KOPT-K1 (cell line): ENCODE data around the gene NENF.

ENCODE experiments used
- H3K27ac ChIP-seq: fragments of 200-600 bp; sonication (generic); 2 replicates; pipeline ENCODE4 v1.5.1; 2016; ENCODE audit warnings: antibody characterized with exemption, mild to moderate bottlenecking, low read depth, low read length; ENCODE audit not compliant: poor library complexity, severe bottlenecking
- H3K36me3 ChIP-seq: fragments of 200-600 bp; sonication (generic); 2 replicates; pipeline ENCODE4 v1.5.1; 2017; ENCODE audit warnings: antibody characterized with exemption, mild to moderate bottlenecking, low read length, moderate library complexity; ENCODE audit not compliant: insufficient read depth
- H3K9me3 ChIP-seq: fragments of 200-600 bp; sonication (generic); 2 replicates; pipeline ENCODE4 v1.5.1; 2017; ENCODE audit warnings: antibody characterized with exemption, low read length, mild to moderate bottlenecking; ENCODE audit not compliant: insufficient read depth, poor library complexity, severe bottlenecking

Gene NENF

DNA sequence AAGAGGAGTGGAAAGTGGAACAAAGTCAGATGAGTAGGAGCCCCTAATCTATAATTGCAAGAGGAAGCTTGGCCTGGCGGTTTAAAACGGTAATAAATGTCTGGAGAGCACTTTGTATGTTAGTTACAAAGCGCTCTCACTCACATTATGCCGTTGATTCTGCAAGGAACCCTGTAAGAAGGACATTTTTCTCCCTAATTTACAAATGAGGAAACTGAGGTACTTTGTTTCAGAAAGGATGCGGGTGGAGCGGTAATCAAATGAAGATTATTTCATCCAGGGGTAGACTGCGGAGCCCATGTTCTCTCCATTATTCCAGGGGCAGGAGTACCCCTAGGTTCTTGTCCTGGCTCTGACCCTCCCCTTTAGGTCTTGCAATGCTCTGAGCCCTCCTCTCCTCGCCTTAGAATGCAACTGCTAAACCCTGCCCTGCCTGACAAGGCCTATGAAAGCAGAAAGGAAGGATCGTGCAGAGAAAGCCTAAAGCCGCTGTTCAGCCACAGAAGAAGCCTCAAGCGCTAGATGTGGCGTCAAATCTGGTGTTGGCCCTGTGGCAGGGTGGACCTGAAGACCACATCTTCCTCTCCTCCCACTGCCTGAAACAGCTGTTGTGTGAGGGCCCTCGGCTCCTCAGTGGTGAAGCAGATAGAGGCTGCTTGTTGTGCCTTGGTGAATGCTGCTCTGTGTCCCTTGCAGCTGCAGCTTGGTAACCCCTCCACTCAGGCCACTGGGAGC, 17.4 kb upstream of the NENF start:
- peak overlapping the region; percentile 60 for H3K27ac ChIP-seq
- no peaks in the 10 kb centered on the region for H3K9me3 ChIP-seq
- peaks cover 21% of the 10 kb centered on the region for H3K36me3 ChIP-seq

DNA sequence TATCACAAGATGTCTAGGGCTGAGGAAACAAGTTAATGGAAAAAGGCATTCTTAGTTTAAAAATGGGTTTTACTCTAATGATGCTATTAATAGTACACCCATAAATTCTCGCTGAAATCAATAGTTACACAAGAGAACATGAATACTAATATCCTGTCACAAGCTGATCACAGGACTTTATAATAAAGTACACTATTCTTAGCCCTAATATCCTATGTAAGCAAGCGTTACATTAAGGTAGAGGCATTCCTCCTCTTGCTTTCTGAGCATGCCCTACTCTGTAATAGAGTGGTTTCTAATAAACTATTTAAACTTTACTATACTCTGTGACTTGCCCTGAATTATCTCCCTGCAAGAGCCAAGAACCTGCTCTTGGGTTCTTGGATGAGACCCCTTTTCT, 11.6 kb upstream of the NENF start:
- Histone ChIP-seq H3K9me3 (no peaks in the 10 kb centered on the region), H3K36me3 (no peaks in the 10 kb centered on the region), H3K27ac (no peak overlapping the region)

DNA sequence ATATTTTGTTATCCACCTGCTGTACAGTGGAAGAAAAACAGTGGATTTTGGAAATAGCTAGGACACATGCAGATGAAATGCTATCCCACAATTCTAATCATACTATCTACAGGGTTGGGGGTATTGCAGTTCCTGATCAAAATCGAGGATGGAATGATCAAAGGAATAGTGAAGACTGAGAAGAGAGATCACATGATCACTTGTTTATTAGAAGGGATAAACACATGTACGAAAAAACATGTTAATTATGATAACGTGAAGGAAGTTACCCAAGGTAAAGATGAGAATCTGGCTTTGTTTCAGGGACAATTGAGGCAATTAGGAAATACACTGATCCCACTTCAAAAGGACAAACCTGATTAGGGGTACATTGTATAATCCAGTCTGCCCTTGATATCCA, 8.8 kb upstream of the NENF start:
- Histone ChIP-seq H3K36me3 (no peaks in the 10 kb centered on the region), H3K27ac (no peak overlapping the region), H3K9me3 (no peaks in the 10 kb centered on the region)

DNA sequence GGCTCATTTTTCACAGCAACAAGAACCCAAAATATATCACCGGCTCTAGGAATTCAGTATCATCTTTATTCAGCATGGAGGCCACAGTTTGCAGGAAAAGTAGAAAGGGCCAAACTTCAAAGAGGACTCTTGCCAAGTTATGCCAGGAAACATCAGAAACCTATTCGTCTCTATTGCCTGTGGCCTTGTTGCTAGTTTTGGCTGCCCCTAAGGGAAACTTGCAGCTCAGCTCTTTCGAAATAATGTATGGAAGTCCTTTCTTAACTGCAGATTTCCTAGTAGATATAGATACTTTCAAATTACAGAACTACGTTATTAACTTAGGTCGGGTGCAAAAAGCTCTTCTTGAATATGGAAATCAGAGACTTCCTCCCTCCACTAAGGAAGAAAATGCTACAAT, 4.2 kb upstream of the NENF start:
- Histone ChIP-seq H3K9me3 (no peaks in the 10 kb centered on the region), H3K36me3 (no peaks in the 10 kb centered on the region)

DNA sequence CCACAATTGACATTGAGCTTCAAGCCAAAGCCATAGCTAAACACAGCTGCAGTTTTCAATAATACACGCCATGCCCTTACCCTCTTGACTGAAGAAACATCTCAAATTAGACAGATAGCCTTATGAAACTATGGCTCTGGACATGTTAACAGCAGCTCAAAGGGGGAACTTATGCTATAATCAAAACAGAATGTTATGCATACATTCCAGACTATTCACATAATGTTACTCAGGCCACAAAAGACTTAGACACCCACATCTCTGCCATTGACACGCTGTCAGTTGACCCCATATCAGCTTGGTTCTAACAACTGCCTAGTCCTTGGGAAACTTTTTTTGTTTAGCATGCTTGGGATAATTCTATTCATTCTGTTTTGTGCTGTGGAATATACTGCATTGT, 2.3 kb upstream of the NENF start:
- Histone ChIP-seq H3K36me3 (no peaks in the 10 kb centered on the region), H3K27ac (no peak overlapping the region), H3K9me3 (no peaks in the 10 kb centered on the region)

More for the DNA sequence above, 4.2 kb upstream of the NENF start:
- no peak overlapping the region for H3K27ac ChIP-seq

DNA sequence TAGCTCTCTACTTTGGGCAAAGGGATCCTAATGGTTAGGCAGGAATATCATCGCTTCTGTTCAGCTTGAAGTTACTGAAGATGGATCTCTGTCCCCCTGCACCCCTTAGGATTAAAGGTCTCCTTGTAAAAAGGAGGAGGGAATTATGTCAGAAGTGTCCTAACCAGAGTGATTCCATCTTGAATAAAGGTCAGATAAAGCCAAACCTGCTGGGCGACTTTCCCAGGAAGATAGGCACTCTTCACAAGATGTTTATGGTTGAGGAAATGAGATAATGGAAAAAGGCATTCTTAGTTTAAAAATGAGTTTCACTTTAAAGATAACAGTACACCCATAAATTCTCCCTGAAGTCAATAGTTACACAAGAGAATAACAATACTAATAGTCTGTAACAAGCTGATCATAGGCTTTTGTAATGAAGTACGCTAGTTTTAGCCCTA, 1.7 kb upstream of the NENF start:
- Histone ChIP-seq H3K27ac (no peak overlapping the region), H3K36me3 (no peaks in the 10 kb centered on the region), H3K9me3 (no peaks in the 10 kb centered on the region)

DNA sequence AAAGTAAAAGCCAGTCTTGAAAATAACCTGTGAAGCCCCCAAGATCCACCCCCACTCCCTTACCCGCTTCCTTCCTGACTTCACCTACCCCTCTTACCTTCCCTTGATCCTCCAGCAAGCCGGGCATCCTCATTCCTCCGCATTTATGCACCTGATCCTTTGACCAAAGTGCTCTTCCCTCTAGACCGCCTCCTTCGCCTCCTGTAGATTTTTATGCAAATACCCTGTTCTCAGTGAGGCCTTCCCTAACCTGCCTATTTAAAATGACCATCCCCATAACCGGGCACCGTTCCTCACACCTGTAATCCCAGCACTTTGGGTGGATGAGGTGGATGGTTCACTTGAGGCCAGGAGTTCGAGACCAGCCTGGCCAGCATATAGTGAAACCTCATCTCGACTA, 1.1 kb upstream of the NENF start:
- Histone ChIP-seq H3K27ac (no peak overlapping the region), H3K36me3 (0 out of 2 replicates have a peak, but pooled peaks cover 1% of the 10 kb centered on the region), H3K9me3 (no peaks in the 10 kb centered on the region)

DNA sequence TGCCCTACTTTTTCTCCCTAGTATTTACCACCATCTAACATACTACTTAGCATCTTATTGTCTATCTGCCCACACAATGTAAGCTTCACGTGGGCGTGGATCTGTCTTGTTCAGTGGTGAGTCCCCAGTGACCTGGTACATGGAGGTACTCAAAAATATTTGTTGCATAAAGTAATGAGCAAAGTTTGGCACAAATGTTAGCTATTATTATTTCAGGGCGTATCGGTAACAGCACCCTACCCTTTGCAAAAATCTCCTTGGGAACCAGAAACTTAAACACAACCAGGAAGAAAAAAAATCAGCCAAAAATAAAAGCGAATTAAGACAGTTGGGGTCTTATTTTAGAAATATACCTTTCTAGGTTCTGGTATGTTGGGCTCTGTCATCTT, 454 bp upstream of the NENF start:
- peak overlapping the region; percentile 67 for H3K27ac ChIP-seq
- H3K9me3 ChIP-seq = no peaks in the 10 kb centered on the region

DNA sequence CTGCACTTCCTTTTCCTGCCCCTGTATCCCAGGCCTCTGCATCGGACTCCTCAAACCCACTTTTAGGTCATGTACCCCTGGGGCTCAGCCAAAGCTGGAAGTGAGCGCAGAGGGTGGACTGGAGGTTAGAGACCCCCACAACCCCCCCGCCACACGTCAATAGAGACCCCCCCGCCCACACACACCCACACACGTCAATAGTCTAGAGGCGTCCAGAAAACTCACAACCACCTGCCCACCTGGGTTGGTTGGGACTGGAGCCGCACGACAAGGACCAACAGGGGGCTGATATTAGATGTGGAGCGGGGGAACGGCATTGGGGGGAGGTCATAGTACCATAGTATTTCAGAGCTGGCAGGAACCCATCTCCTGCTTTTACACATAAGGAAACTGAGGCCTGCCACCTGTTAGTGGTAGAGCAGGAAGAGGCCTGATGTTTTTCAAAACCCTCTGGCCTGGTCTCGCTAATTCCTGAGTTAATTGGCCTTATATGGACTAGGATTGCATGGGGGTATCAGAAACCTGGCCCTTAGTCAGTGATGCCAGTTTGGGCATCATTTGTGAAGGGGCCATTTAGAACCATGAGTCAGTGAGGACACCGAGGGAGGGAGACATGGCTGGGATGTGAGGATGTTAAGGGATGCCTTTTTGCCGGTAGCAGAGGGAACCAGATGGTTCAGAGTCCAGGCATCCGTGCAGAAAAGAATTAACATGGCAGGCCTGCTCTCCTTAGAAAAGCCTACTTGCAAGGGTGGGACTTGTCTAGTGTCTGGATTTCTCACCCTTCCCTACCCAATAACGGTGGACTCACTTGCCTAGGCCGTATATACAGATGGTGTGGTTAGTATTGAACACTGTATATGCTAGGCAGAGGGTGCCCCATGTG, 1.1 kb downstream of the NENF start:
- H3K27ac ChIP-seq = peak overlapping the region; percentile 67
- no peaks in the 10 kb centered on the region for H3K9me3 ChIP-seq
- 0 out of 2 replicates have a peak, but pooled peaks cover 3% of the 10 kb centered on the region for H3K36me3 ChIP-seq

More for the DNA sequence above, 454 bp upstream of the NENF start:
- H3K36me3 ChIP-seq = 0 out of 2 replicates have a peak, but pooled peaks cover 3% of the 10 kb centered on the region

DNA sequence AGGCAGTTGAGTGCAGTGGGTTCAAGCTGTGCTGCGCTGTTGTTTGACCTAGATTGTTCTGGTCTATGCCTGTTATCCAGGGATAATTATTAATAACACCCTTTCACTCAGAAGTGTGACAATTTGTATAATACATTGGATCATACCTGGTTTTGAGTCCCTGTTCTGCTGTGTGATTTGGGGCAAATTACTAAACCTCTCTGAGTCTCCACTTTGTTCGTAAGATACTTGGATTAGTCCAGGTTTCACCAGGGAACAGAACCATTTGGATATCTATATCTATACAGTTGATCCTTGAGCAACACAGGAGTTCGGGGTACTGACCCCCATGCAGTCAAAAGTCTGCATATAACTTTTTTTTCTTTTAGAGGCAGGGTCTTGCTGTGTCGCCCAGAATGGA, 2.3 kb downstream of the NENF start:
- Histone ChIP-seq H3K9me3 (no peaks in the 10 kb centered on the region), H3K27ac (no peak overlapping the region), H3K36me3 (0 out of 2 replicates have a peak, but pooled peaks cover 3% of the 10 kb centered on the region)

DNA sequence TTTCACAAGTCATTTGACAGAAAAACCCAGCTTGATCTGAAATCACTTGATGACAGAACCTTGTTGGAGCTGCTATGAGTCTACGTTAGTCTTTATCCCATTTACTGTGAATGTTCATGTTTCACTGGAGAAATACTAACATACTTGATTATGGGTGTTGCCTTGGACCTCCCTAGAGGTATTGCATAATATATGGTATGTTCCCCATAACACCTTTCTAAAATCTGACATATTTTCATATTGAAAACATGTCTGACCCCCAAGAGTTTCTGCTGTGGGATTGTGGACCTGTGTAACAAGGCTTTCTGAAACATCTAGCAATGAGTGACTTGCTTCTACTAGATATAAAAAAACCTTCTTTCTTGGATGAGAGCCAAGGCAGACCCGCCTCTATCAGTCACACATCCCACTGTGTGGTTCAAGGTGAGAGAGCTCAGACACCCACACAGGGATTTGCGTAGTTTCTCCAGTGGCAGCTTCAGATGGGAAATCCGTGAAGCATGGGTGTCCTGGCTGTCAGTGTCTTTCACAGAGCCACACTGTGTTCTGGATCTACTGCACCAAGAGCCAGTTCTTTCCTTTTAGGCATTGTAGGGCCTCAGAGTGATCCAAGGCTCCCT, 4.6 kb downstream of the NENF start:
- H3K9me3 ChIP-seq = no peaks in the 10 kb centered on the region
- H3K36me3 ChIP-seq = 0 out of 2 replicates have a peak, but pooled peaks cover 3% of the 10 kb centered on the region
- H3K27ac ChIP-seq = no peak overlapping the region

DNA sequence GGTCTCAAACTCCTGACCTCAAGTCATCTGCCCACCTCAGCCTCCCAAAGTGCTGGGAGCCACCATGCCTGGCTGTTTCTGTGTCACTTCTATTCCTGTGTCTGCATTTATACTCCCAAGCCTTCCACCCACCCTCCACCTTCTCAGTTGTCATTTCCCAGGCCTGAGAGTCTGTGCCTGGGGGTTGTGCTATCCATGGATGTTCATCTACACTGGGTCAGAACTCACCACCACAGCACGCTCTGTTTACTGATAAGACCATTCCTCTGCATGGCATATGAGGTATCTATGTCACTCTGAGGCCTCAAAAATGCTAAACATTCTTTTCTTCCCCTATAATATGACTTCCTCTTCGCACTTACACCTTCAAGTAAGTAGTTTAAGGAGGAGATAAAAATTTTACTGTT, 6.1 kb downstream of the NENF start:
- H3K36me3 ChIP-seq = 0 out of 2 replicates have a peak, but pooled peaks cover 3% of the 10 kb centered on the region
- H3K27ac ChIP-seq = no peak overlapping the region
- H3K9me3 ChIP-seq = no peaks in the 10 kb centered on the region

DNA sequence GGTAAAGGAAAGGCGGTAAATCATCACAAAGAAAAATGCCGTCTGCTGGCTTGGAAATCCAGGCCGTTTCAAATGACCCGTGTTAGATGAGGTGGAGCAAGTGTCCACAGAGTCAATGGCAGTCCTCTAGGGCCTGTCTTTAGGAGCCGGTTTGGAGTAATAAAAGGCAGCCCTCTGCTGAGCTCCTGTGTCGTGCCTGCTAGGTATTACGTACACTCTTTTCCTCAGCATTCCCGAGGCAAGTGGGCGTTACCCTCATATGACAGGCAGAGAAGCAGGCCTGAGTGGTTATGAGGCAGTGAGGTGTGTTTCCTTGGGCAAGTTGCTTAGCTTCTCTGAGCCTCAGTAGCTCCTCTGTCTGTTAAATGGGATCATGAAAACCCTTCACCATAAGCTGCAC, 7.7 kb downstream of the NENF start:
- no peak overlapping the region for H3K27ac ChIP-seq
- no peaks in the 10 kb centered on the region for H3K9me3 ChIP-seq
- peaks cover 10% of the 10 kb centered on the region; the same call in 1 of the 2 replicates for H3K36me3 ChIP-seq

DNA sequence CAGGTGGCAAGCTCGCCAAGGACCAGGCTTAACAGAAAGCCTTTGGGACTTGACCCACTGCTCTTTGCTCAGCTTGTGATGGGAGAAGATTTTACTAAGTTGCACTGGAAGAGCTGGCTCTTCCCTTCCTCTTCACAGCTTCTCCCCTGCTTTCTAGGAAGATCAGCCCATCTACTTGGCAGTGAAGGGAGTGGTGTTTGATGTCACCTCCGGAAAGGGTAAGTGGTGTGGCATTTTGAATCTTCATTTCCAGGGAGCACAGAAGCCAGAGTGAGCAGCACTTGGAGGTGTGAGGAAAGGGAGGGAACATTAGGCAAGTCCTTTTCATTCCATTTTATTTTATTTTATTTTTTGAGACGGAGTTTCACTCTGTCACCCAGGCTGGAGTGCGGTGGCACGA, 9.7 kb downstream of the NENF start:
- H3K27ac ChIP-seq = no peak overlapping the region
- peaks cover 20% of the 10 kb centered on the region; the same call in 1 of the 2 replicates for H3K36me3 ChIP-seq
- no peaks in the 10 kb centered on the region for H3K9me3 ChIP-seq

DNA sequence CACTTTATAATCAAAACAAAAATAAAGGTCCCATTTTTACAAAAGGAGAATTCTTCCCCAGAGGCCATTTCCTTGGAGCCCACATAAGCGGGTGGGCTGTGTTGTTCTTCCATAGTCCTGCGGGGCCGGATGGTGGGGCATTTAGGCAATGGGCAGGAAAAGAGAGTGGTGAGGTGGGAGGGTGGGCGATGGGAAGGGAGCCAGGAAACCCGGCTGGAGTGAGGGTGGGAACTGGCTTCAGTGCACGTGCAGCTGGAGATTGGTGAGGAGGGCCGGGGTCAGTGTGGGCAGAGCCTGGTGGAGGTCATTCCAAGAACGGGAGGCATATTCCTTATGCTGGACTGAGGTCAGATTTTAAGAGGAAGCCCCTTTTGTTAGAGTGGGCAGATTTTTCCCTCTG, 13.6 kb downstream of the NENF start:
- peaks cover 20% of the 10 kb centered on the region; the same call in 1 of the 2 replicates for H3K36me3 ChIP-seq

More for the DNA sequence above, 13.6 kb downstream of the NENF start:
- Histone ChIP-seq H3K9me3 (no peaks in the 10 kb centered on the region), H3K27ac (no peak overlapping the region)
